ENCODE measurements around the gene ATF7. TPM values are rescaled to one million over a fixed set of nuclear protein-coding genes. Genes with fewer than 3 reads are reported as not detected.

The ATF7 gene
- total RNA-seq, 4 donors from 2014 or later: 25.6 to 38.0 (median 29.8) TPM

DNA sequence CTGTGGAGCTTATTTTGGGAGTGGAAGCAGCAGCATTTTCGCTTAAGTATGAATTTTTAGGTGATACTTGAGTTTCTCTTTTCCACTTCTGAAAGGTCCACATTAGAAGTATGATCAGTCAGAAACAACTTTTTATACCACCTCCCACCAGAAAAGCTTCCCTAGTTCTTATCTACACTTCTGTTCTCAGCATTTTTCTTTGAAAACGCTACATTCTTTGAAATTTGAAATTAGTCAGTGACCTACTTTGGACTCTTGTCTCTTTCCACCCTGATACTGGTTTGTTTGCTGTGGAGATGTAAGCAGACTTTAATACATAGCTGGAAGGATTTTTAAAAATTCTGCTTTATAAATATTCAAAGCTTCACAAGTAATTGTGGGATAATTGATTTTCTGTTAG, 152.1 kb downstream of the ATF7 start:
- H3K4me1 ChIP-seq: peaks cover 0 to 5% (median 0%) of the 10 kb centered on the region in 4 donors
- H3K27me3 ChIP-seq: no peaks in the 10 kb centered on the region
- H3K36me3 ChIP-seq: peaks cover 0 to 99% (median 0%) of the 10 kb centered on the region in 3 donors
- H3K9me3 ChIP-seq: no peaks in the 10 kb centered on the region
- no peak overlapping the region for H3K27ac ChIP-seq
- DNase-seq: no peak
- H3K4me3 ChIP-seq: no peak overlapping the region
- no peak for TF ChIP-seq POLR2A (IDR thresholded peaks at IDR 0.05)
- TF ChIP-seq, protein P1, sequence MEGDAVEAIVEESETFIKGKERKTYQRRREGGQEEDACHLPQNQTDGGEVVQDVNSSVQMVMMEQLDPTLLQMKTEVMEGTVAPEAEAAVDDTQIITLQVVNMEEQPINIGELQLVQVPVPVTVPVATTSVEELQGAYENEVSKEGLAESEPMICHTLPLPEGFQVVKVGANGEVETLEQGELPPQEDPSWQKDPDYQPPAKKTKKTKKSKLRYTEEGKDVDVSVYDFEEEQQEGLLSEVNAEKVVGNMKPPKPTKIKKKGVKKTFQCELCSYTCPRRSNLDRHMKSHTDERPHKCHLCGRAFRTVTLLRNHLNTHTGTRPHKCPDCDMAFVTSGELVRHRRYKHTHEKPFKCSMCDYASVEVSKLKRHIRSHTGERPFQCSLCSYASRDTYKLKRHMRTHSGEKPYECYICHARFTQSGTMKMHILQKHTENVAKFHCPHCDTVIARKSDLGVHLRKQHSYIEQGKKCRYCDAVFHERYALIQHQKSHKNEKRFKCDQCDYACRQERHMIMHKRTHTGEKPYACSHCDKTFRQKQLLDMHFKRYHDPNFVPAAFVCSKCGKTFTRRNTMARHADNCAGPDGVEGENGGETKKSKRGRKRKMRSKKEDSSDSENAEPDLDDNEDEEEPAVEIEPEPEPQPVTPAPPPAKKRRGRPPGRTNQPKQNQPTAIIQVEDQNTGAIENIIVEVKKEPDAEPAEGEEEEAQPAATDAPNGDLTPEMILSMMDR (IDR thresholded peaks at IDR 0.05): no peak

DNA sequence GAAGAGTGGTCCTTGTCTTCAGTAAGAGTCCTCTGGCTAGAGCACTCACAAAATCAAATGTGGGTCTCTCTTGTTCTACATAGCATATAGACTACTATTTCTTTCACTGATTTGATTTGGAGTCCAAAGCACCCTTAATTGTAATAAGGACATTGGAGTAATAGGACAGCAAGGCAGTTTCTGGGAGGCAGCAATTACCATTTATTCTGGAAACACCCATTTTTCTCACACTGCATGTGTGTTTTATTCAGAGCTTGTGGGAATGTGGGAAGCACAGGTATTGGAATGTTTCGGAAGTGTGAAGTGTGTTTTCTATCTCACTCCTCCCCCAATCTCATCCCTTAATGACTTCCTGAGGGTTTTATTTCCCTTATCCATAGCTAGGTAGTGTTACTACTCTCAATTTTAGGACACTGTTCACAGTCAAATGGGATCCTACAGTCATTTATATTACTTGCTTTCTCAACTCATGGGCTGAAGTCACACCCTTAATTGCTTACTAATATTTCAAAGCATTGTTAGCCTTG, 154.1 kb downstream of the ATF7 start:
- DNase-seq: no peak
- Histone ChIP-seq H3K4me1 (peaks cover 0 to 5% (median 0%) of the 10 kb centered on the region in 4 donors), H3K36me3 (peaks cover 0 to 100% (median 0%) of the 10 kb centered on the region in 3 donors), H3K27ac (no peak overlapping the region), H3K4me3 (no peak overlapping the region), H3K9me3 (no peaks in the 10 kb centered on the region), H3K27me3 (no peaks in the 10 kb centered on the region)
- TF ChIP-seq, protein P1 (IDR thresholded peaks at IDR 0.05): no peak
- no peak for TF ChIP-seq POLR2A (IDR thresholded peaks at IDR 0.05)

DNA sequence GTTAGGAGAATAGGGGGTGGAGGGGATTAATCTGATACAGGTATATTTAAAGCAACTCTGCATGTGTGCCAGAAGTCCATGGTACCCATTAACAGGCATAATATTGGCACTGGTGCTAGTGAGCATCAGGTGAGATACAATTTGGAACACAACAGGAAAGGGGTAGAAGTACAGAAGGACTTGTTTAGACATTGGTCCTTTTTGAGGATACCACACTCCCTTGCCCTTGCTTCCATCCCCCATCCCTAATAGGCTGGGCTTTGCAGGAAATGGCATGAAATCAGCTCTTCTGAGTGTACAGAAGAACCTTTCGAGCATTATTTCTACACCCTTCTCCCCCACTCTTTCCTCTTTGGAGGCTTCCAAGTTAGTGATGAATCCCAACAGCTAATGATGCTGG, 157.9 kb downstream of the ATF7 start:
- Histone ChIP-seq H3K9me3 (no peaks in the 10 kb centered on the region), H3K36me3 (peaks cover 0 to 100% (median 0%) of the 10 kb centered on the region in 3 donors), H3K4me1 (no peaks in the 10 kb centered on the region), H3K4me3 (no peak overlapping the region), H3K27ac (no peak overlapping the region), H3K27me3 (no peaks in the 10 kb centered on the region)
- DNase-seq: no peak
- TF ChIP-seq POLR2A (IDR thresholded peaks at IDR 0.05): no peak
- TF ChIP-seq, protein P1 (IDR thresholded peaks at IDR 0.05): no peak

DNA sequence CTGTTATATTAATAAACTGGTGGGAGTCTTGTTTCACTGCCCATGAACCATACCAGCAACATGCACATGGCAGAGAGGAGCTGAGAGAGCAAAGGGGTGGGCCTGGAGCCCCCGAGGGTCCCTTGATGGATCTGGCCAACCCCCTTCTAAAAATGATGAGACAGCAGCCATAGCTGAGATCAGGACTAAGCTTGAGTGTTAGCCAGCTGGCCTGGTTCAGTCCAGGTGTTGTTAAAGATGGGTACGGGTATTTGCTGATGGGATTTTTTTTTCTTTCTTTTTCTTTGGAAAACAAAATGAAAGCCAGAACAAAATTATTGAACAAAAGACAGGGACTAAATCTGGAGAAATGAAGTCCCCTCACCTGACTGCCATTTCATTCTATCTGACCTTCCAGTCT, 158.3 kb downstream of the ATF7 start:
- DNase-seq: no peak
- Histone ChIP-seq H3K27ac (no peak overlapping the region), H3K36me3 (peaks cover 0 to 100% (median 0%) of the 10 kb centered on the region in 3 donors)

DNA sequence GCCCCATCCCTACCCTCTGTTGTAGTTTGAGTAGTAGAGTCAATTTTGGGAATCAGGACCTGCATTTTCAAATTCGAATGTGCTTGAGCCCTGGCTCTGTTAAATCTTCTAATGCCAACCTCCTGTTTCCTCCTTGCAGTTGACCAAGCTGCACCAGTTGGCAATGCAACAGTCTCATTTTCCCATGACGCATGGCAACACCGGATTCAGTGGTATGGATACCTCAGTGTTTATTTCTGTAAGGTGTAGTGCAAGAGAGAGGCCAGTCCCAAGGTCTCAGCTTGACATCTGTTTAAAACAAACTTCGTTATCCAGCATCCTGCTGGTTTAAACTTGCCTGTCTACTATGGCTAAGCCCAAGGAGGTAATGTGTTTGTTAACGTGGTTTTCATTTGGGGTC, 159.1 kb downstream of the ATF7 start:
- no peaks in the 10 kb centered on the region for H3K4me1 ChIP-seq
- H3K4me3 ChIP-seq: no peak overlapping the region
- no peak for TF ChIP-seq POLR2A (IDR thresholded peaks at IDR 0.05)
- TF ChIP-seq, protein P1 (IDR thresholded peaks at IDR 0.05): no peak
- H3K36me3 ChIP-seq: peaks cover 0 to 100% (median 0%) of the 10 kb centered on the region in 3 donors
- no peaks in the 10 kb centered on the region for H3K9me3 ChIP-seq
- H3K27ac ChIP-seq: no peak overlapping the region
- H3K27me3 ChIP-seq: no peaks in the 10 kb centered on the region
- DNase-seq: no peak

More for the DNA sequence above, 158.3 kb downstream of the ATF7 start:
- no peaks in the 10 kb centered on the region for H3K27me3 ChIP-seq
- H3K4me3 ChIP-seq: no peak overlapping the region
- H3K9me3 ChIP-seq: no peaks in the 10 kb centered on the region
- TF ChIP-seq, protein P1 (IDR thresholded peaks at IDR 0.05): no peak
- no peak for TF ChIP-seq POLR2A (IDR thresholded peaks at IDR 0.05)
- no peaks in the 10 kb centered on the region for H3K4me1 ChIP-seq
